Activated naive CD4-positive, alpha-beta T cell treated with anti-CD3 and anti-CD28 coated beads, Interleukin-2, amount 10 ng/mL, durations not matched to agents 7 days and 5 days (primary cell): Measurements from ENCODE around the gene MMP7.
"Not testable (repeated sequence)": the region's sequence is repeated elsewhere in the genome, so short reads cannot be mapped to it uniquely, and the experiment has no call there.

Source experiments
- CTCF ChIA-PET: fragments of 350-600 bp; sonication (Branson Sonifier 250); formaldehyde crosslinking; loops from one replicate; lab custom pipeline; 2021; ENCODE audit warnings: antibody characterized with exemption; lab: Charles Lee
- DNase-seq: peaks from one replicate; pipeline ENCODE4 v3.0.0-alpha.2; 2020
- H3K27ac Mint-ChIP-seq: one replicate; pipeline ENCODE4 v1.8.0; 2021; ENCODE audit warnings: mild to moderate bottlenecking, moderate library complexity, mixed read lengths
- H3K27me3 Mint-ChIP-seq: one replicate; pipeline ENCODE4 v1.8.0; 2021; ENCODE audit warnings: mild to moderate bottlenecking, mixed read lengths
- H3K36me3 Mint-ChIP-seq: one replicate; pipeline ENCODE4 v1.8.0; 2021; ENCODE audit warnings: mixed read lengths
- H3K4me1 Mint-ChIP-seq: one replicate; pipeline ENCODE4 v1.8.0; 2021; ENCODE audit warnings: mixed read lengths
- H3K4me3 Mint-ChIP-seq: one replicate; pipeline ENCODE4 v1.8.0; 2021; ENCODE audit warnings: mild to moderate bottlenecking, moderate library complexity, mixed read lengths
- H3K9me3 Mint-ChIP-seq: one replicate; pipeline ENCODE4 v1.8.0; 2021; ENCODE audit warnings: mixed read lengths

The MMP7 gene

GRCh38 chr11:102523887-102524286 lies 6.7 kb downstream of the MMP7 start:
- Mint-ChIP-seq H3K27me3 (peaks cover 21% of the 10 kb centered on the region), H3K4me3 (no peak overlapping the region), H3K36me3 (no peaks in the 10 kb centered on the region), H3K4me1 (peaks cover 8% of the 10 kb centered on the region), H3K27ac (no peak overlapping the region), H3K9me3 (no peaks in the 10 kb centered on the region)
- DNase-seq: no peak
- CTCF ChIA-PET: interaction anchor here (4.7 kb wide), 1 partner anchor 90 kb away, joined by 22 read pairs; no protein-coding TSS in a partner anchor

GRCh38 chr11:102523189-102523570 lies 7.4 kb downstream of the MMP7 start:
- DNase-seq: no peak
- Mint-ChIP-seq H3K4me1 (peaks cover 8% of the 10 kb centered on the region), H3K9me3 (no peaks in the 10 kb centered on the region), H3K4me3 (no peak overlapping the region), H3K27ac (no peak overlapping the region), H3K36me3 (no peaks in the 10 kb centered on the region), H3K27me3 (peaks cover 21% of the 10 kb centered on the region)
- CTCF ChIA-PET: interaction anchor here (4.7 kb wide), 1 partner anchor 90 kb away, joined by 22 read pairs; no protein-coding TSS in a partner anchor

- Mint-ChIP-seq H3K4me3 (no peak overlapping the region), H3K27me3 (peaks cover 21% of the 10 kb centered on the region), H3K27ac (no peak overlapping the region), H3K4me1 (peaks cover 8% of the 10 kb centered on the region), H3K36me3 (no peaks in the 10 kb centered on the region), H3K9me3 (no peaks in the 10 kb centered on the region)
- CTCF ChIA-PET: interaction anchor here (4.7 kb wide), 1 partner anchor 91 kb away, joined by 22 read pairs; no protein-coding TSS in a partner anchor
- DNase-seq: no peak
These were observed 8.0 kb downstream of the MMP7 start for GRCh38 chr11:102522312-102523188.

DNA sequence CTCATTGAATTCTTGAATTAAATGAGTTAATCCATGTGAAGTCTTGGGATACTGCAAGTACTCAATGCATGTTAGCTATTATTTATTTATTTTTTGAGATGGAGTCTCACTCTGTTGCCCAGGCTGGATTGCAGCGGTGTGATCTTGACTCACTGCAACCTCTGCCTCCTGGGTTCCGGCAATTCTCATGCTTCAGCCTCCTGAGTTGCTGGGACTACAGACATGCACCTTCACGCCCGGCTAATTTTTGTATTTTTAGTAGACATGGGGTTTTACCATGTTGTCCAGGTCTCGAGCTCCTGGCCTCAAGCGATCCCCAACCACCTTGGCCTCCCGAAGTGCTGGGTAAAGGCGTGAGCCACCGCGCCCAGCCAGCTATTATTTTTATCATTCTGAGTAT lies 9.4 kb downstream of the MMP7 start:
- peaks cover 4% of the 10 kb centered on the region for H3K4me1 Mint-ChIP-seq
- CTCF ChIA-PET: no interaction called here
- H3K27ac Mint-ChIP-seq: no peak overlapping the region
- H3K9me3 Mint-ChIP-seq: no peaks in the 10 kb centered on the region
- no peak overlapping the region for H3K4me3 Mint-ChIP-seq
- no peaks in the 10 kb centered on the region for H3K36me3 Mint-ChIP-seq
- peaks cover 21% of the 10 kb centered on the region for H3K27me3 Mint-ChIP-seq
- DNase-seq: no peak

DNA sequence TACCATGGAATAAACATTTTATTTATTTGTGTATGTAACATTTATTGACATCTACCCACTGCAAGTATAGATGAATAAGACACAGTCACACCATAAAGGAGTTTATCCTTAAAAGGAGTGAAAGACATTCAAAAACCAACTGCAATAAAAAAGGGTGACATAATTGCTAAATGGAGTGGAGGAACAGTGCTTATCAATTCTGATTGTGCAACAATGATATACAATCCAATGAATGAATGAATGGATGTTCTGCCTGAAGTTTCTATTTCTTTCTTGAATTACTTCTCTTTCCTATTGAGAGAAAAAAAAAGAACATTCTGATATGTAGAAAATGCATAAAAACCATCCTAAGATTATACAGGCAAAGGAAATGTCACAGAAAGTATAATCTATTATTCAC lies 10.0 kb downstream of the MMP7 start:
- Mint-ChIP-seq H3K4me3 (no peak overlapping the region), H3K36me3 (no peaks in the 10 kb centered on the region), H3K27ac (no peak overlapping the region), H3K4me1 (peaks cover 4% of the 10 kb centered on the region), H3K9me3 (no peaks in the 10 kb centered on the region), H3K27me3 (peaks cover 22% of the 10 kb centered on the region)
- CTCF ChIA-PET: interaction anchor here (0.7 kb wide), 1 partner anchor 178 kb away, joined by 3 read pairs; no protein-coding TSS in a partner anchor
- no peak for DNase-seq

GRCh38 chr11:102518296-102519094 lies 12.1 kb downstream of the MMP7 start:
- no peaks in the 10 kb centered on the region for H3K9me3 Mint-ChIP-seq

DNA sequence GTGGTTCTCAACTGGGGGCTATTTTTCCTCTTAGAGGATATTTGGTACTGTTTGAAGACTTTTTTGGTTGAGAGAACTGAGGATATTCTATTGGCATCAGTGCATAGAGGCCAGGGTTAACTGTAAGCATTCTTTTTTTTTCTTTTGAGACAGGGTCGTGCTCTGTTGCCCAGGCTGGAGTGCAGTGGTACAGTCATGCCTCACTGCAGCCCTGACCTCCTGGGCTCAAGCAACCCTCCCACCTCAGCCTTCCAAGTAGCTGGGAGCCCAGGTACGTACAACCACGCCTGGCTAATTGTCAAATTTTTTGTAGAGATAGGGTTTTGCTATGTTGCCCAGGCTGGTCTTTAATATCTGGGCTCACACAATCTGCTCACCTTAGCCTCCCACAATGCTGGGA lies 12.9 kb downstream of the MMP7 start:
- Mint-ChIP-seq H3K4me1 (peaks cover 3% of the 10 kb centered on the region), H3K27me3 (peaks cover 25% of the 10 kb centered on the region), H3K4me3 (no peak overlapping the region), H3K36me3 (no peaks in the 10 kb centered on the region), H3K27ac (no peak overlapping the region), H3K9me3 (no peaks in the 10 kb centered on the region)
- no peak for DNase-seq
- CTCF ChIA-PET: interaction anchor here (0.6 to 2.4 kb wide), 9 partner anchors 87 to 387 kb away, joined by 3 to 15 read pairs (median 4); no protein-coding TSS in a partner anchor

More at GRCh38 chr11:102518296-102519094, 12.1 kb downstream of the MMP7 start:
- H3K4me3 Mint-ChIP-seq: no peak overlapping the region
- no peaks in the 10 kb centered on the region for H3K36me3 Mint-ChIP-seq
- H3K27me3 Mint-ChIP-seq: peaks cover 25% of the 10 kb centered on the region
- CTCF ChIA-PET: interaction anchor here (0.8 to 2.4 kb wide), 13 partner anchors 20 to 250 kb away, joined by 3 to 15 read pairs (median 4); no protein-coding TSS in a partner anchor
- H3K27ac Mint-ChIP-seq: no peak overlapping the region
- H3K4me1 Mint-ChIP-seq: peaks cover 4% of the 10 kb centered on the region
- DNase-seq: no peak

DNA sequence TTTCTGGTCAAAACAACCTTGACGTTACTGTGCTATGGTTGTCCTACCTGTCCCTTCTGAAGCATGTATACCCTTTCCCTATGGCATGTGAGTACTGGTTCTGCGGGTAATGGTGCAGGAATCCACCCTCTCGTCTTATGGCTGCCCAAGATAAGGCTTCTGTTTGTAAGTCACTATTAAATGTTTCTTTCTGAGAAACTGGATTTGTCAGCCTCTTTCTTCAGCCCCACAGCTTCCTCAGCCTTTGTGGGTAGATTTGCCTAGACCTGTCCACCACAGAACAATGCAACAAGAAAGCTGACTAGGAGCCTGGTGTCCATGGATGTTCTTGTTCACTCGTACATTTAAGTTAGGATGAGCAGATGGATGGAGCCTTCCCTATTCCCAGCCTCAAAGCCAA lies 14.4 kb downstream of the MMP7 start:
- Mint-ChIP-seq H3K9me3 (no peaks in the 10 kb centered on the region), H3K27me3 (peaks cover 31% of the 10 kb centered on the region), H3K36me3 (no peaks in the 10 kb centered on the region), H3K4me1 (no peaks in the 10 kb centered on the region), H3K27ac (no peak overlapping the region), H3K4me3 (no peak overlapping the region)
- DNase-seq: no peak
- CTCF ChIA-PET: interaction anchor here (1.3 to 1.8 kb wide), 3 partner anchors 9 to 150 kb away, joined by 4 to 5 read pairs (median 5); no protein-coding TSS in a partner anchor

DNA sequence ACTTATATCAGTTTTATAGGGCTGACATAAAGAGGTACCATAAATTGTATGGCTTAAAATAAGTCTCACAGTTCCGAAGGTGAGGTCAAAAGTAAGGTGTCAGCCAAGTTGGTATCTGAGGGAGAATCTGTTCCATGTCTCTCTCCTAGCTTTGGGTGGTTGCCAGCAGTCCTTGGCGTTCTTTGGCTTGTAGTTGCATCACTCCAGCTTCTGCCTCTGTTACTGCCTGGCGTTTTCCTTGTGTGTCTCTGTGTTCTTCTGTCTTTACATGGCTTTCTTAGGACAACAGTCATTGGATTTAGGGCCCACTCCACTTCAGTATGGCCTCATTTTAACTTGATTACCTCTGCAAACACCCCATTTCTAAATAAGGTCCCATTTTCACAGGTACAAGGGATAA lies 16.7 kb downstream of the MMP7 start:
- Mint-ChIP-seq H3K27me3 (peaks cover 16% of the 10 kb centered on the region), H3K9me3 (no peaks in the 10 kb centered on the region), H3K27ac (no peak overlapping the region), H3K36me3 (no peaks in the 10 kb centered on the region), H3K4me3 (no peak overlapping the region), H3K4me1 (no peaks in the 10 kb centered on the region)
- DNase-seq: no peak
- CTCF ChIA-PET: interaction anchor here (1.4 kb wide), 1 partner anchor 17 kb away, joined by 3 read pairs; the partner anchor contains the start of gene MMP7

DNA sequence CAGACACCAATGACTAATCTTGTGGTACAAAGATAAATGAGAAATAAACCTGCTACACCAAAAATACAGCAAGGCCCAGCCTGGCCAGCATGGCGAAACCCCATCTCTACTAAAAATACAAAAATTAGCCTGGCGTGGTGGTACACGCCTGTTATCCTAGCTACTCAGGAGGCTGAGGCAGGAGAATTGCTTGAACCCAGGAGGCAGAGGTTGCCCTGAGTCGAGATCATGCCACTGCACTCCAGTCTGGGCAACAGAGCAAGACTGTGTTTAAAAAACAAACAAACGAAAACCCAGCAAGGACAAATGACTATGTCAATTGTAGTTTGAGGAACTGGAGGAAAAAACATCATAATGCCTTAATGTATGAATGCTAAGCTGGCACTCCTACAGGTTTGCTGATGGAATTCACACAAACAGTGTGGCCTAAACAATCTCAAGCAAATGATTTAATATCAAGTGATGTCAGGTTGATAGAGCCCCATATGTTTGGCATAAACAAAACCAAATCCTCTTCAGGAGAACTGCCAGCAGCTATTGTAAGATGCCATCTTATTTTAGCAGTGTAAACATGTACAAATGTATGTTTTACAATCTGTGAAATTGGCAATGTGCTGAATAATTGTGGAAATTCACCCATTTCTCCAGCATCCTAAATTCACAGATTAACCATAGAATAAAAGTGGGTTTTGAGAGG lies 20.0 kb downstream of the MMP7 start:
- CTCF ChIA-PET: interaction anchor here (0.9 to 1.5 kb wide), 2 partner anchors 15 to 156 kb away, joined by 3 to 5 read pairs; no protein-coding TSS in a partner anchor
- no peak for DNase-seq
- H3K36me3 Mint-ChIP-seq: no peaks in the 10 kb centered on the region
- H3K4me3 Mint-ChIP-seq: no peak overlapping the region
- no peaks in the 10 kb centered on the region for H3K9me3 Mint-ChIP-seq
- H3K27me3 Mint-ChIP-seq: peaks cover 21% of the 10 kb centered on the region
- H3K4me1 Mint-ChIP-seq: no peaks in the 10 kb centered on the region
- no peak overlapping the region for H3K27ac Mint-ChIP-seq

DNA sequence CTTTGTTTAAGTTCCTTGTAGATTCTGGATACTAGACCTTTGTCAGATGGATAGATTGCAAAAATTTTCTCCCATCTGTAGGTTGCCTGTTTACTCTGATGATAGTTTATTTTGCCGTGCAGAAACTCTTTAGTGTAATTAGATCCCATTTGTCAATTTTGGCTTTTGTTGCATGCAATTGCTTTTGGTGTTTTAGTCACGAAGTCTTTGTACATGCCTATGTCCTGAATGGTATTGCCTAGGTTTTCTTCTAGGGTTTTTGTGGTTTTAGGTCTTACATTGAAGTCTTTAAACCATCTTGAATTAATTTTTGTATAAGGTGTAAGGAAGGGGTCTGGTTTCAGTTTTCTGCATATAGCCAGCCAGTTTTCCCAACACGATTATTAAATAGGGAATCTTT lies 27.7 kb downstream of the MMP7 start:
- H3K27me3 Mint-ChIP-seq: peaks cover 37% of the 10 kb centered on the region
- H3K4me1 Mint-ChIP-seq, CTCF ChIA-PET: not testable (repeated sequence)

GRCh38 chr11:102500829-102501228 lies 29.7 kb downstream of the MMP7 start:
- H3K4me3 Mint-ChIP-seq: no peak overlapping the region
- H3K36me3 Mint-ChIP-seq: no peaks in the 10 kb centered on the region
- CTCF ChIA-PET: interaction anchor here (1.1 to 2.9 kb wide), 6 partner anchors 112 to 213 kb away, joined by 3 to 22 read pairs (median 5); no protein-coding TSS in a partner anchor
- no peaks in the 10 kb centered on the region for H3K4me1 Mint-ChIP-seq
- DNase-seq: no peak
- H3K27me3 Mint-ChIP-seq: peaks cover 36% of the 10 kb centered on the region
- no peaks in the 10 kb centered on the region for H3K9me3 Mint-ChIP-seq
- H3K27ac Mint-ChIP-seq: no peak overlapping the region

More for the DNA sequence above, 27.7 kb downstream of the MMP7 start:
- not testable (repeated sequence) for H3K36me3 Mint-ChIP-seq, H3K9me3 Mint-ChIP-seq, H3K27ac Mint-ChIP-seq, DNase-seq, H3K4me3 Mint-ChIP-seq

GRCh38 chr11:102499931-102500330 lies 30.6 kb downstream of the MMP7 start:
- Mint-ChIP-seq H3K27ac (no peak overlapping the region), H3K9me3 (no peaks in the 10 kb centered on the region), H3K36me3 (no peaks in the 10 kb centered on the region), H3K4me3 (no peak overlapping the region), H3K27me3 (peaks cover 36% of the 10 kb centered on the region), H3K4me1 (peaks cover 9% of the 10 kb centered on the region)
- CTCF ChIA-PET: interaction anchor here (1.0 to 2.9 kb wide), 7 partner anchors 15 to 212 kb away, joined by 3 to 22 read pairs (median 4); no protein-coding TSS in a partner anchor
- no peak for DNase-seq
